ENCODE measurements around the gene HLA-DRB5.
"Not testable (repeated sequence)": the region's sequence is repeated elsewhere in the genome, so short reads cannot be mapped to it uniquely, and the experiment has no call there.

HLA-DRB5 gene

GRCh38 chr6:32501016-32501415 is 29.1 kb downstream of the HLA-DRB5 start:
- H2AFZ ChIP-seq (ENCODE audit: low read length, unreplicated experiment), result no peak overlapping the region
- no peaks in the 10 kb centered on the region for H3K36me3 ChIP-seq (ENCODE audit: insufficient read depth, low read length)
- no peaks in the 10 kb centered on the region for H3K4me1 ChIP-seq (ENCODE audit: control insufficient read depth, insufficient read depth, low read length, unreplicated experiment)
- H3K27ac ChIP-seq (ENCODE audit: low read depth, low read length), result no peak overlapping the region
- no peaks in the 10 kb centered on the region for H3K79me2 ChIP-seq (ENCODE audit: control insufficient read depth, insufficient read depth, low read length, unreplicated experiment)
- H3K4me3 ChIP-seq (ENCODE audit: low read depth, low read length), result no peak overlapping the region
- no peaks in the 10 kb centered on the region for H3K27me3 ChIP-seq (ENCODE audit: insufficient read depth, low read length)

GRCh38 chr6:32492351-32492750 is 37.7 kb downstream of the HLA-DRB5 start:
- Histone ChIP-seq H3K4me3 (ENCODE audit: low read depth, low read length) (no peak overlapping the region), H2AFZ (ENCODE audit: low read length, unreplicated experiment) (no peak overlapping the region), H3K27ac (ENCODE audit: low read depth, low read length) (no peak overlapping the region), H3K79me2 (ENCODE audit: control insufficient read depth, insufficient read depth, low read length, unreplicated experiment) (no peaks in the 10 kb centered on the region), H3K4me1 (ENCODE audit: control insufficient read depth, insufficient read depth, low read length, unreplicated experiment) (no peaks in the 10 kb centered on the region), H3K36me3 (ENCODE audit: insufficient read depth, low read length) (no peaks in the 10 kb centered on the region), H3K27me3 (ENCODE audit: insufficient read depth, low read length) (no peaks in the 10 kb centered on the region)

- no peaks in the 10 kb centered on the region for H3K79me2 ChIP-seq (ENCODE audit: control insufficient read depth, insufficient read depth, low read length, unreplicated experiment)
- no peak overlapping the region for H3K27ac ChIP-seq (ENCODE audit: low read depth, low read length)
- no peak overlapping the region for H2AFZ ChIP-seq (ENCODE audit: low read length, unreplicated experiment)
- H3K36me3 ChIP-seq (ENCODE audit: insufficient read depth, low read length), result no peaks in the 10 kb centered on the region
- no peaks in the 10 kb centered on the region for H3K4me1 ChIP-seq (ENCODE audit: control insufficient read depth, insufficient read depth, low read length, unreplicated experiment)
- no peaks in the 10 kb centered on the region for H3K27me3 ChIP-seq (ENCODE audit: insufficient read depth, low read length)
- H3K4me3 ChIP-seq (ENCODE audit: low read depth, low read length), result no peak overlapping the region
Observed at GRCh38 chr6:32491700-32492099, 38.4 kb downstream of the HLA-DRB5 start.

- Histone ChIP-seq H3K27me3 (ENCODE audit: insufficient read depth, low read length) (peaks cover 16% of the 10 kb centered on the region), H3K36me3 (ENCODE audit: insufficient read depth, low read length) (no peaks in the 10 kb centered on the region), H3K79me2 (ENCODE audit: control insufficient read depth, insufficient read depth, low read length, unreplicated experiment) (no peaks in the 10 kb centered on the region), H3K4me1 (ENCODE audit: control insufficient read depth, insufficient read depth, low read length, unreplicated experiment) (no peaks in the 10 kb centered on the region), H2AFZ (ENCODE audit: low read length, unreplicated experiment) (no peak overlapping the region), H3K4me3 (ENCODE audit: low read depth, low read length) (no peak overlapping the region), H3K27ac (ENCODE audit: low read depth, low read length) (no peak overlapping the region)
Observed at GRCh38 chr6:32488083-32488482, 42.0 kb downstream of the HLA-DRB5 start.

GRCh38 chr6:32484614-32484998 is 45.5 kb downstream of the HLA-DRB5 start:
- no peaks in the 10 kb centered on the region for H3K4me1 ChIP-seq (ENCODE audit: control insufficient read depth, insufficient read depth, low read length, unreplicated experiment)
- H3K79me2 ChIP-seq (ENCODE audit: control insufficient read depth, insufficient read depth, low read length, unreplicated experiment), result no peaks in the 10 kb centered on the region
- peaks cover 24% of the 10 kb centered on the region for H3K27me3 ChIP-seq (ENCODE audit: insufficient read depth, low read length)
- H3K4me3 ChIP-seq (ENCODE audit: low read depth, low read length), result no peak overlapping the region
- no peak overlapping the region for H3K27ac ChIP-seq (ENCODE audit: low read depth, low read length)
- no peaks in the 10 kb centered on the region for H3K36me3 ChIP-seq (ENCODE audit: insufficient read depth, low read length)
- H2AFZ ChIP-seq (ENCODE audit: low read length, unreplicated experiment), result no peak overlapping the region

- H3K4me3 ChIP-seq (ENCODE audit: low read depth, low read length), result no peak overlapping the region
- no peaks in the 10 kb centered on the region for H3K4me1 ChIP-seq (ENCODE audit: control insufficient read depth, insufficient read depth, low read length, unreplicated experiment)
- no peaks in the 10 kb centered on the region for H3K79me2 ChIP-seq (ENCODE audit: control insufficient read depth, insufficient read depth, low read length, unreplicated experiment)
- H3K36me3 ChIP-seq (ENCODE audit: insufficient read depth, low read length), result no peaks in the 10 kb centered on the region
- peaks cover 24% of the 10 kb centered on the region for H3K27me3 ChIP-seq (ENCODE audit: insufficient read depth, low read length)
- no peak overlapping the region for H2AFZ ChIP-seq (ENCODE audit: low read length, unreplicated experiment)
- H3K27ac ChIP-seq (ENCODE audit: low read depth, low read length), result no peak overlapping the region
Observed at GRCh38 chr6:32483968-32484613, 46.0 kb downstream of the HLA-DRB5 start.

GRCh38 chr6:32475392-32476206 is 54.5 kb downstream of the HLA-DRB5 start:
- peaks cover 23% of the 10 kb centered on the region for H3K27me3 ChIP-seq (ENCODE audit: insufficient read depth, low read length)
- no peak overlapping the region for H3K27ac ChIP-seq (ENCODE audit: low read depth, low read length)
- no peak overlapping the region for H3K4me3 ChIP-seq (ENCODE audit: low read depth, low read length)
- H2AFZ ChIP-seq (ENCODE audit: low read length, unreplicated experiment), result no peak overlapping the region
- H3K36me3 ChIP-seq (ENCODE audit: insufficient read depth, low read length), result no peaks in the 10 kb centered on the region
- H3K79me2 ChIP-seq (ENCODE audit: control insufficient read depth, insufficient read depth, low read length, unreplicated experiment), result no peaks in the 10 kb centered on the region
- no peaks in the 10 kb centered on the region for H3K4me1 ChIP-seq (ENCODE audit: control insufficient read depth, insufficient read depth, low read length, unreplicated experiment)

GRCh38 chr6:32473376-32474348 is 56.4 kb downstream of the HLA-DRB5 start:
- peaks cover 25% of the 10 kb centered on the region for H3K27me3 ChIP-seq (ENCODE audit: insufficient read depth, low read length)
- not testable (repeated sequence) for H3K4me3 ChIP-seq (ENCODE audit: low read depth, low read length); H2AFZ ChIP-seq (ENCODE audit: low read length, unreplicated experiment); H3K79me2 ChIP-seq (ENCODE audit: control insufficient read depth, insufficient read depth, low read length, unreplicated experiment); H3K27ac ChIP-seq (ENCODE audit: low read depth, low read length); H3K36me3 ChIP-seq (ENCODE audit: insufficient read depth, low read length); H3K4me1 ChIP-seq (ENCODE audit: control insufficient read depth, insufficient read depth, low read length, unreplicated experiment)

- Histone ChIP-seq H3K4me3 (ENCODE audit: low read depth, low read length) (no peak overlapping the region), H3K79me2 (ENCODE audit: control insufficient read depth, insufficient read depth, low read length, unreplicated experiment) (no peaks in the 10 kb centered on the region), H3K36me3 (ENCODE audit: insufficient read depth, low read length) (no peaks in the 10 kb centered on the region), H3K27me3 (ENCODE audit: insufficient read depth, low read length) (peaks cover 25% of the 10 kb centered on the region), H2AFZ (ENCODE audit: low read length, unreplicated experiment) (no peak overlapping the region), H3K27ac (ENCODE audit: low read depth, low read length) (no peak overlapping the region), H3K4me1 (ENCODE audit: control insufficient read depth, insufficient read depth, low read length, unreplicated experiment) (no peaks in the 10 kb centered on the region)
Observed at GRCh38 chr6:32472781-32473375, 57.2 kb downstream of the HLA-DRB5 start.

GRCh38 chr6:32467743-32468503 is 62.2 kb downstream of the HLA-DRB5 start:
- H2AFZ ChIP-seq (ENCODE audit: low read length, unreplicated experiment); H3K27ac ChIP-seq (ENCODE audit: low read depth, low read length); H3K4me1 ChIP-seq (ENCODE audit: control insufficient read depth, insufficient read depth, low read length, unreplicated experiment); H3K36me3 ChIP-seq (ENCODE audit: insufficient read depth, low read length); H3K79me2 ChIP-seq (ENCODE audit: control insufficient read depth, insufficient read depth, low read length, unreplicated experiment); H3K4me3 ChIP-seq (ENCODE audit: low read depth, low read length): not testable (repeated sequence)
- H3K27me3 ChIP-seq (ENCODE audit: insufficient read depth, low read length), result peaks cover 51% of the 10 kb centered on the region

All from ACC112 (cell line).